Activated T-cell treated with anti-CD3 and anti-CD28 coated beads, Interleukin-2, amount 50 U/mL, for 48 hours (primary cell): ENCODE measurements around the gene BAZ1B.
"Not testable (repeated sequence)": the region's sequence is repeated elsewhere in the genome, so short reads cannot be mapped to it uniquely, and the experiment has no call there.

Experiments
- DNase-seq, 2 experiments: peaks; one replicate each; pipeline ENCODE4 v3.0.0-alpha.2; 2020

Gene BAZ1B

DNA sequence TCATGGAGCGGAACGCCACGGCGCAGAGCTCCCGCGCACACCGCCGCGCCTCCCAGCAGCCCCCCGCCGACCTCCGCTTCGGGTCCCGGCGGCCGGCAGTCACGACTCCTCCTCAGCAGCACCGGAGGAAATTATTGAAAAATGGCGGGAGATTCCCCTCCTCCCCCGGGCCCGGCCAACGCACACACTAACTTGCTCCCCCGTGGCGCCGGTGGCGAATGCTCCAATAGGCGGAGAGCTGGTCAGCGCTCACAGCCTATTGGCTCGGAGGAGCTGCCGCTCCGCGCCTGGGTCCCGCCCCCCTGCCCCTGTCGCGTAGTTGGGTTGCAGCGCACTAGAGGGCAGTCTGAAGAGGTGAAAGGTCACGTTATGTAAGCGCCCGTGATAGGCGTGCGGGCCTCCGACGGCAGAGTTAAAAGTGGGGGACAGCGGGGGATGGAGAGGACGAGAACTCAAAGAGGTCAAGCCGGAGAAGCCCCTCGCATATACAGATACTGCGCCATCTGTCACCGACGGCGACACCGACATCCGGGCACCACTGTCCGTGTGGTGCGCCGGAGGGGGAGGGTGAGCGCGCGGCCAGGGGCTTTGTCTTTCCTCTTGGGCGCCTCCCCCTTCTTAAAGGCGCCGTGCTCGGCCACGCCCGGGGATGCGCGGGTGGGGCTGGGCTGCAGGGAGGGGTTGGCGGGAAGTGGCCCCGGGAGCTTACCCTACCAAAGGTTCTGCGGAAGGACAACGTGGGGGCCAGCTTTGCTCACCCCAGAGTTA, at the start of gene BAZ1B:
Gene BAZ1B (minus strand): TSS at position 189 of the 768 bp plus-strand sequence. CDS start 360 bp downstream, outside the sequence.
- DNase-seq, result peak; percentile 98

DNA sequence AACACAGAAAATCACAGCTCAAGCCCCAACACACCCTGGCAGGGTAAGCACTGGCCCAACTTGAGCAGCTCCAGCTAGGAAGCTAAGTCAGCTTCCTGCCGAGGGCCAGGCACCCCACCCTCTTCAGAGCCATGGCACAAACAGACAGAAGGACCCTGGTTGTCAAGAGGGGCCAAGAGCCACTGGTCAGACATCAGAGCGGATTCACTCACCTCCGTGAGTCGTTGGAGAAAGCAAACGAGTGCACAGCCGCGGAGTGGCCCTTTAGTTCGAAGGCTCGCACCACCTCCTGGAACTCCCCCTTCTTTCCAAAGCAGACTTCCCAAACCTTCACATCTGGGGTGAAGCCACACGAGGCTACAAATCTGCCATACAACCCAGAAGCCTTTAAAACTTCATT, 48.9 kb upstream of the BAZ1B start:
- no peak for DNase-seq

GRCh38 chr7:73570521-73570920, 48.4 kb upstream of the BAZ1B start:
- DNase-seq, result no peak

GRCh38 chr7:73569042-73569608, 47.0 kb upstream of the BAZ1B start:
- DNase-seq, result no peak

- no peak for DNase-seq
Observed at GRCh38 chr7:73567846-73568685, 46.0 kb upstream of the BAZ1B start.

DNA sequence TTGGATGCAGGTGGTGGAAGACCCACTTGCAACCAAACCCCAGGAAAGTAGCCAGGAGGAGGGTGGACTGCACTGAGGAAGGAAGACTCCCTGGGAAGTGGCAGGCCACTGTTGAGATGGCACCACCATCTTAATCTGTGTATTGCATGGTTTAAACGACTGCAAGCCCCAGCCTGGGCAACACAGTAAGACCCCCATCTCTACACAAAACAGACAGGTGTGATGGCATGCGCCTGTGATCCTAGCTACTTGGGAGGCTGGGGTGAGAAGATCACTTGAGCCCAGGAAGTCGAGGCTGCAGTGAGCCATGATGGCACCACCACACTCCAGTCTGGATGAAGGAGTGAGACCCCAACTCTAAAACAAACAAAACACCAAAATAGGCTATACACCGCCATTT, 45.0 kb upstream of the BAZ1B start:
- DNase-seq, result no peak

- not testable (repeated sequence) for DNase-seq
Observed at GRCh38 chr7:73566431-73566830, 44.3 kb upstream of the BAZ1B start.

GRCh38 chr7:73565675-73566340, 43.7 kb upstream of the BAZ1B start:
- no peak for DNase-seq

DNA sequence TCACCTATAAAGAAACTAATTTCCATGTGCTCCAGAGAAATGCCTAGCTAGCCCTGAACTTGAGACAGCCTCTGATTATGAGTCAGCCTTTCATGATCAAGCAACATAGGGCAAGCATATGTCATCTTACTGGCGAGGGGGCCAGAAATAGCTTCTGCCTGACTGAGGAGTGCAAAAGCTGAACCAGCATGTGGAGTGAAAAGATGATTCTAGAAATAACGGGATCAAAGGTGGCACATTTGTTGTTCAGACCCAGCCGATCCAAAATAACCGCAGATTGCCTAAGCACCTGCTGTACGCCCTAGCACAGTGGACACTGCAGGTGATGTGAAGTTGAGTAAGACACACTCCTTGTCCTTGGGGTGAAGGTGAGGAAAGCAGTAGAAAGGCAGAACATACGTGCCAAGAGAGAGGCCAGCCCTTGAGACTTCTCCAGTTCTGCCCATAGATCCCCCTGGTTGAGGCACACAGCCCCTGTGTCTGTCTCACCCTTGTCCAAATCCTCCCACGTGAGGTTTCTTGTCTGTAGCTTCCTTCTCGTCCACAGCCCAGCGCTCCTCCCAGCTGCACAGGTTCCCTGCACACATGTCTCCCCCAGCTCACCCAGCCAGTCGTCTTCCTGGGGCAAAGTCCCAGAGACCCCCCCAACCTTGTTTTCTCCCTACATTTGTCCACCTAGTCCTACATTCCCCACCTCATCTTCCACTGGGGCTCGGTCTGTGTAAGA, 38.2 kb upstream of the BAZ1B start:
- DNase-seq, result peak; percentile 31 to 37

DNA sequence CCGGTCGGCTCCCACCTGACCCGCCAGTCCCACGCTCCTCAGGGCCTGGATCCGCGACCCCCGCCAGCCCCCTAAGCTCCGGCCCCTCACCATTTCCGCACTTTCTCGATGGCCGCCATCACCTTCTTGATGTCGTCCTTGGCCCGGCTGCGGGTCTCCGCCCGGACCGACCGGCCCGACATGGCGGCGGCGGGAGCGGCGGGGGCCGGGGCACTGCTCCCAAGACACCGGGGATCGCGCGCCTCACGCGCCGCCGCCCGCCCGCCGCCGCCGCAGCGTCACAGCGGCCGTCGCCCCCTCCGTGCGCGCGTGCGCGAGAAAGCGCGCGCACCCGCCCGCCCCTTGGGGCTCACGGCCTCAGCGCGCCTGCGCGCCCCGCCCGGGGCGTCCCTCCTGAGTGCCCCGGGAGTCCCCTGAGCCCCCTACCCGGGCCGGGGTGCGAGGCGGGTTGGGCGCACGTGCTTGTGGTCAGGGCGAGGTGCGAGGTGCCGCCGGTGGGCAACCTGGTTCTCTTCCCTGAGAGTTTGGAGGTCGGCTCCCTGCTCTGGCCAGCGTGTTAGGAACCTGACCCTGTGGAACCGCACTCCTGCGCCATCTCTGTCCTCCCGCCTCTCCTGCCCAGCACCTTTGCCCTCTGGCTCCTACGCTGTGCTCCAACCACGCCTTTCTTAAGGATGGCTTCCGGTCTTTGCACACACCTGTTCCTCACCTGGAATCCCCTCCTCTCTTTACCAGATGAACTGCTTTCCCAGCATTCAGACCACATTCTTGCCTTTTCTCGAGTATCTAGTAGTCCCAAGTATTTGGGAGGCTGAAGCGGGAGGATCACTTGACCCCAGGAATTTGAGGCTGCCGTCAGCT, 35.5 kb upstream of the BAZ1B start, which contains the start of gene BCL7B:
Gene BCL7B (minus strand): TSS at position 294 of the 861 bp plus-strand sequence. CDS start 112 bp downstream, at position 182.
- peak; percentile 86 to 88 for DNase-seq

- DNase-seq, result peak; percentile 88 to 94
Observed at GRCh38 chr7:73557108-73557396, 35.0 kb upstream of the BAZ1B start.

DNA sequence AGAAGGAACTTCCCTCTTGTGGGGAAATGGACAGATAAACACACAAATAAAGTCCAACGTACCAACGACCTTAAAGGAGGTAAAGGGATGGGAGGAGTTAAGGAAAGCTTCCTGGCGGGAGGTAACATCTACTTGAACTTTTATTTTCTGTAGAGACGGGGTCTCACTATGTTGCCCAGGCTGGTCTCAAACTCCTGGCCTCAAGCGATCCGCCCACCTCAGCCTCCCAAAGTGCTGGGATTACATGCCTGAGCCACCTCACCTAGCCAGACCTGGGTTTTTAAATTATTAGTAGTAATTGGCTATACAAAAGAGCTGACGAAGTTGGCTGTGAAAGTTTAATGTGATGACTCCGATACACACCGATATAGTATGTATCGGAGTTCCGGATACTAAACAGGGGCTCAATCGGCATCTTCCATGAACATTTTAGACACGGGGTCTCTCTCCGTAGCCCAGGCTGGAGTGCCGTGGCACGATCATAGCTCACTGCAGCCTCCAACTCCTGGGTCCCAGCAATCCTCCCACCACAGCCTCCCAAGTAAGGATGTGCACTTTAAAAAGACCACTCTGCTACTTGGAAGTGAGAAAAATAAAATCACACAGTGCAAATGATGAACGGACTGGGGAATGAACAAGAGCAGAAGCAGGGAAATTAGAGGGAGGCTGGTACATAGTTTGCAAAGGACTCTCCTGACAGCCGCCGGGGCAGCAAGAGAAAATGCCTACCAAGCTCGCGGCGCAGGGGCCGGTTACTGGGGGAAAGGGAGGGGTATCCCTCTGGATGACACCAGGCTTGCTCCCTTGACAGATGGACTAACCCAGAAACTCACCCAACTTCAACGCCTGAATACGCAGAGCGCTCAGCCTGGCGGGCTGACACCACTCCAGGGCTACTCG, 34.4 kb upstream of the BAZ1B start:
- DNase-seq, result no peak

- no peak for DNase-seq
Observed at GRCh38 chr7:73555411-73555982, 33.4 kb upstream of the BAZ1B start.

DNA sequence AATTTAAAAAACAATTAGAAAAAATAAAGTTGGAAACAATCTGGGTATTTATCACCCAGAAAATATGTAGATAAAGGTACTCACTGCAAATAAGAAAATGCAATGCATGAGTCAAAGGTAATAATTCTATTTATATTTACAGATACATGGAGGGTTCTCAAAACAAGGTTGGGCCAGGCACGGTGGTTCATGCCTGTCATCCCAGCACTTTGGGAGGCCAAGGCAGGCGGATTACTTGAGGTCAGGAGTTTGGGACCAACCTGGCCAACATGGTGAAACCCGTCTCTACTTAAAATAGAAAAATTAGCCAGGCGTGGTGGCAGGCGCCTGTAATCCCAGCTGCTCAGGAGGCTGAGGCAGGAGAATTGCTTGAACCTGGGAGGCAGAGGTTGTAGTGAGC, 28.0 kb upstream of the BAZ1B start:
- DNase-seq, result not testable (repeated sequence)

DNA sequence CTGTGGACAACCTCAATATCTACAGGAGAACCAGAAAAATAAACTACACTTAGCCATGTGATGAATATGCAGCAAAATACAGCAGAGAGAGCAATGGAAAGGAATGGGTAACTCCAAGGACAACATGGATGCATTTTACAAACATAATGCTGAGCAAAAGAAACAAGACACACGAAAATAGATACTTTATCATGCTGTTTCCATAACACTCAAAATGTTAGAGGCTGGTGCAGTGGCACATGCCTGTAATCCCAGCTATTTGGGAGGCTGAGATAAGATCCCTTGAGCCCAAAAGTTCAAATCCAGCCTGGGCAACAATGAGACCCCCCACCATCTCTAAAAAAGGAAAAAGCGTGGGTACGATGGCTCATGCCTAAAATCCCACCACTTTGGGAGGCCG, 27.1 kb upstream of the BAZ1B start:
- no peak for DNase-seq

GRCh38 chr7:73547841-73548240, 25.7 kb upstream of the BAZ1B start:
- no peak for DNase-seq

- no peak for DNase-seq
Observed at GRCh38 chr7:73544678-73545077, 22.6 kb upstream of the BAZ1B start.

DNA sequence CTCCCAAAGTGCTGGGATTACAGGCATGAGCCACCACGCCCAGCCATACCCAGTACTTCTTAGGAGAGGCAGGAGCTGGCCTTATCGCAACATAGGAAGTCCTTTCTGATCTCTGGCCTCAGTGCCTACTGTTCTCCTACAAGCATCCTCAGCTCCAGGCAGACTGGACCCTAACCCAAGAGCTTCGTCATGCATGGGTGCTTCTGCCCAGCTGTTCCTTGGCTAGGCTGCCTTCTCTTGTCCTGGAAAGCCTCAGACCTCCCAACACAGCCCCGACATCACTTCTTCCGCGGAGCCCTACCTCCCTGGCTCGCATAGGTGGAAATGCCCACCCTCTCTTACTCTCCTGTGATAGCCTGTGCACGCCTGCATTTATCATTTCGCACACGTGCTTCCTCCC, 19.6 kb upstream of the BAZ1B start:
- no peak for DNase-seq

GRCh38 chr7:73539709-73540108, 17.6 kb upstream of the BAZ1B start:
- DNase-seq, result no peak

DNA sequence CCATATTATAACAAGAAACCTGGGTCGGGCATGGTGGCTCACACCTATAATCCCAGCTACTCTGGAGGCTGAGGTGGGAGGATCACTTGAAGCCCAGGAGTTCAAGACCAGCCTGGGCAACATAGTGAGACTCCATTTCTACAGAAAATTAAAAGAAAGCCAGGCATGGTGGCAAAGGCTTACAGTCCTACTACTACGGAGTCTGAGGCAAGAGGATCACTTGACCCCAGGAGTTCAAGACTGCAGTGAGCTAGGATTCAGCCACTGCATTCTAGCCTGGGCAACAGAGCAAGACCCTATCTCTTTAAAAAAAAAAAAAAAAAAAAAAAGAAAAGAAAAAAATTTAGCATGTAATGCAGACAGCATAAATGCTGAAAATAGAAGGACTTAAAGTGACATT, 16.4 kb upstream of the BAZ1B start:
- not testable (repeated sequence) for DNase-seq
